Right lobe of liver (tissue), 6 donors: Measurements from ENCODE around the gene CWC27. TPM values are rescaled to one million over a fixed set of nuclear protein-coding genes. Genes with fewer than 3 reads are reported as not detected.

ENCODE experiments used
- ATAC-seq, 4 donors: fragments of 200-7000 bp; cut with Tn5 transposase; one replicate each; pipeline ENCODE4 v1.9.1; 2020; ENCODE audit warnings: mild to moderate bottlenecking in 4 of 4, moderate library complexity in 4 of 4
- DNase-seq, 3 donors: peaks; one replicate each; pipeline ENCODE4 v3.0.0-alpha.2; 2020
- H3K27ac ChIP-seq, 3 donors: fragments of 200-600 bp; one replicate each; pipeline ENCODE4 v1.8.0; 2022
- H3K27me3 ChIP-seq, 2 donors: fragments of 200-600 bp; one replicate each; pipeline ENCODE4 v1.8.0; 2022
- H3K36me3 ChIP-seq, 4 donors: fragments of 200-600 bp; sonication (generic) in 1 of 4; one replicate each; pipeline versions ENCODE4 v1.5.1 to v1.8.0; 2017 to 2022; ENCODE audit warnings: control low read depth in 1 of 4
- H3K4me1 ChIP-seq, 4 donors: fragments of 200-600 bp; sonication (generic) in 1 of 4; one replicate each; pipeline versions ENCODE4 v1.5.1 to v1.8.0; 2017 to 2022; ENCODE audit warnings: control low read depth in 1 of 4
- H3K4me3 ChIP-seq, 3 donors: fragments of 200-600 bp; one replicate each; pipeline ENCODE4 v1.8.0; 2022
- H3K9me3 ChIP-seq, 4 donors: fragments of 200-600 bp; sonication (generic) in 1 of 4; one replicate each; pipeline versions ENCODE4 v1.5.1 to v1.8.0; 2017 to 2022; ENCODE audit warnings: control low read depth in 1 of 4
- POLR2A ChIP-seq: fragments of 450-650 bp; IDR thresholded peaks from one replicate; pipeline ENCODE4 v1.6.1; 2017; ENCODE audit warnings: antibody characterized with exemption, mild to moderate bottlenecking
- WGBS: methylation state at CpG from one replicate; pipeline ENCODE4 v1.1.6; 2018; ENCODE audit warnings: low coverage, low lambda C conversion rate; ENCODE audit not compliant: insufficient coverage; ENCODE audit errors: missing lambda C conversion rate; 5-methylcytosine and 5-hydroxymethylcytosine counted together
- intact Hi-C, 2 donors: fragments of 100-400 bp; cut with DNase I; formaldehyde crosslinking; loops; one replicate each; pipeline versions ENCODE4 v1.11.2 to v1.14.1; 2022
- total RNA-seq, 6 experiments: library from RNA; depleted of rRNA in 2 of 6; stranded (reverse); fragments of >200 nt in 2 of 6; fragmentation: NEBNext Ultra II Directional in 3 of 6; extraction: Animal tissue kit (Norgen Biotek cat#: 25700) in 3 of 6; gene quantifications; one replicate each; pipeline versions ENCODE4 v1.1.0 to v1.2.4, GENCODE V29; 2016 to 2023
- TF ChIP-seq, protein P1 (sequence below), 4 donors: fragments of 200-600 bp in 3 of 4; fragments of 450-650 bp in 1 of 4; IDR thresholded peaks; one replicate each; pipeline versions ENCODE4 v1.5.1 to v1.8.0; 2016 to 2022; ENCODE audit warnings: antibody characterized with exemption in 4 of 4, mild to moderate bottlenecking in 2 of 4
- donor health status: DM: no; HTN: yes; CAD: no.
- donor health status: DM: no; HTN: no; CAD: no.
- donor health status: DM: no; HTN: no; CAD: no.
- donor health status: DM: no; HTN: yes; CAD: no.
- donor health status: DM: no; HTN: yes; CAD: no.

Gene CWC27
- total RNA-seq, 6 experiments from 2014 or later, result 5.8 to 7.3 (median 6.8) TPM

DNA sequence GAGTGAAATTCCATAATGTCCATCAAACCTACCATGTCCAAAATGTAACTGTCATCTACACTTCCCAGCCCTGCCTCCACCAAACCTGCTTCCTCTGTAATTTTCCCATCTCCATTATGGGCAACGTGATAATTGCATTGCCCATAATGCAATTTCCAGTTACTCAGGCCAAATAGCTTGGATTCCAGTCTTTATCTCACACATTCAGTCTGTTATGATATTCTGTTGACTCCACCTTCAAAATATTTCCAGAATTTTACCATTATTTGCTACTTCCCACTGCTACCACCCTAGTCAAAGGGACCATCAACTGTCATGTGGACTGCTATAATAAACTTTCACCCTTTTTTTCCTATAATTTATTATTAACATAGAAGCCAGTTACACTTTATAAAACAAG, 256.0 kb downstream of the CWC27 start:
- ATAC-seq (no peak), DNase-seq (no peak)
- Histone ChIP-seq H3K4me3 (no peak overlapping the region), H3K4me1 (no peaks in the 10 kb centered on the region), H3K9me3 (no peaks in the 10 kb centered on the region), H3K27ac (no peak overlapping the region), H3K27me3 (no peaks in the 10 kb centered on the region), H3K36me3 (no peaks in the 10 kb centered on the region)
- WGBS, result 69% methylated on average over 1 of the region's 1 CpG
- intact Hi-C loops, result no loop called here
- TF ChIP-seq POLR2A, result no peak
- TF ChIP-seq, protein P1, sequence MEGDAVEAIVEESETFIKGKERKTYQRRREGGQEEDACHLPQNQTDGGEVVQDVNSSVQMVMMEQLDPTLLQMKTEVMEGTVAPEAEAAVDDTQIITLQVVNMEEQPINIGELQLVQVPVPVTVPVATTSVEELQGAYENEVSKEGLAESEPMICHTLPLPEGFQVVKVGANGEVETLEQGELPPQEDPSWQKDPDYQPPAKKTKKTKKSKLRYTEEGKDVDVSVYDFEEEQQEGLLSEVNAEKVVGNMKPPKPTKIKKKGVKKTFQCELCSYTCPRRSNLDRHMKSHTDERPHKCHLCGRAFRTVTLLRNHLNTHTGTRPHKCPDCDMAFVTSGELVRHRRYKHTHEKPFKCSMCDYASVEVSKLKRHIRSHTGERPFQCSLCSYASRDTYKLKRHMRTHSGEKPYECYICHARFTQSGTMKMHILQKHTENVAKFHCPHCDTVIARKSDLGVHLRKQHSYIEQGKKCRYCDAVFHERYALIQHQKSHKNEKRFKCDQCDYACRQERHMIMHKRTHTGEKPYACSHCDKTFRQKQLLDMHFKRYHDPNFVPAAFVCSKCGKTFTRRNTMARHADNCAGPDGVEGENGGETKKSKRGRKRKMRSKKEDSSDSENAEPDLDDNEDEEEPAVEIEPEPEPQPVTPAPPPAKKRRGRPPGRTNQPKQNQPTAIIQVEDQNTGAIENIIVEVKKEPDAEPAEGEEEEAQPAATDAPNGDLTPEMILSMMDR (IDR thresholded peaks at IDR 0.05), result no peak

GRCh38 chr5:65026816-65027548, 258.3 kb downstream of the CWC27 start:
- ATAC-seq, result no peak
- Histone ChIP-seq H3K27me3 (no peaks in the 10 kb centered on the region), H3K9me3 (no peaks in the 10 kb centered on the region), H3K36me3 (no peaks in the 10 kb centered on the region), H3K27ac (no peak overlapping the region), H3K4me1 (no peaks in the 10 kb centered on the region), H3K4me3 (no peak overlapping the region)
- intact Hi-C loops, result no loop called here
- TF ChIP-seq, protein P1 (IDR thresholded peaks at IDR 0.05), result no peak
- no peak for TF ChIP-seq POLR2A
- 70% methylated on average over 3 of the region's 3 CpGs for WGBS
- no peak for DNase-seq

DNA sequence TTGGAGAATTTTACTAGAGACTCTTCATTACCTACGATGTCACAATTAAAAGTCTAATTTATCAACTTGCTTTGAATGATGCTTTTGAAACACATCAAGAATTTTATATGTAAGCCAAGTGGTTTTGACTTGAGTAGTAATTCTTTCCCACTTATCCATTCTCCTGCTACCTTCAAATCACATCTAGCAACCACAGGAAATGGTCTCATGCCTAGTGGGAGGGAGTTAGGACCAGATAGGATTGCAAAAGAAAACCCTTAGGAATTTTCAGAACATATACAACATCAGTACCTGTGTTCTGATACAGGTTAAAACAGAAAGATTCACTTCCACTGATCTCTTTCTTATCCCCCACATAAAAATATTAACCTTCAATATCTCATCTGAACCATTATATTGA, 260.4 kb downstream of the CWC27 start:
- intact Hi-C loops, result no loop called here
- TF ChIP-seq, protein P1 (IDR thresholded peaks at IDR 0.05), result no peak
- TF ChIP-seq POLR2A, result no peak
- WGBS, result 76% methylated on average over 1 of the region's 1 CpG

GRCh38 chr5:65030056-65030455, 261.3 kb downstream of the CWC27 start:
- no peak overlapping the region for H3K27ac ChIP-seq
- no peak for ATAC-seq
- no peaks in the 10 kb centered on the region for H3K36me3 ChIP-seq
- peaks cover 0 to 8% (median 0%) of the 10 kb centered on the region in 4 donors for H3K4me1 ChIP-seq
- H3K27me3 ChIP-seq, result no peaks in the 10 kb centered on the region
- intact Hi-C loops, result no loop called here
- TF ChIP-seq, protein P1 (IDR thresholded peaks at IDR 0.05), result no peak
- TF ChIP-seq POLR2A, result no peak
- DNase-seq, result no peak
- no peaks in the 10 kb centered on the region for H3K9me3 ChIP-seq
- H3K4me3 ChIP-seq, result no peak overlapping the region

More for the DNA sequence above, 260.4 kb downstream of the CWC27 start:
- no peak for ATAC-seq
- H3K4me3 ChIP-seq, result no peak overlapping the region
- H3K36me3 ChIP-seq, result no peaks in the 10 kb centered on the region
- no peaks in the 10 kb centered on the region for H3K4me1 ChIP-seq
- H3K27ac ChIP-seq, result no peak overlapping the region
- H3K27me3 ChIP-seq, result no peaks in the 10 kb centered on the region
- no peak for DNase-seq
- H3K9me3 ChIP-seq, result no peaks in the 10 kb centered on the region

- TF ChIP-seq POLR2A, result no peak
- TF ChIP-seq, protein P1 (IDR thresholded peaks at IDR 0.05), result no peak
- DNase-seq (no peak), ATAC-seq (no peak)
- Histone ChIP-seq H3K4me1 (peaks cover 0 to 10% (median 0%) of the 10 kb centered on the region in 4 donors), H3K36me3 (no peaks in the 10 kb centered on the region), H3K4me3 (no peak overlapping the region), H3K27ac (no peak overlapping the region), H3K9me3 (no peaks in the 10 kb centered on the region), H3K27me3 (no peaks in the 10 kb centered on the region)
- WGBS, result 87% methylated on average over 5 of the region's 6 CpGs
- intact Hi-C loops, result no loop called here
Measured at GRCh38 chr5:65032250-65032649, 263.5 kb downstream of the CWC27 start.
